Measurements from ENCODE around the gene PPP1R9A.

Gene PPP1R9A

GRCh38 chr7:95240921-95241320 lies 333.5 kb downstream of the PPP1R9A start:
- TF ChIP-seq CTCF (IDR thresholded peaks at IDR 0.05; ENCODE audit: low read length, missing control alignments) = no peak
- no peak for DNase-seq (ENCODE audit: low read depth)
- no peak overlapping the region for H3K4me3 ChIP-seq (replicated peaks; ENCODE audit: low read depth, low read length)

GRCh38 chr7:95242266-95242665 lies 334.9 kb downstream of the PPP1R9A start:
- no peak overlapping the region for H3K4me3 ChIP-seq (replicated peaks; ENCODE audit: low read depth, low read length)
- no peak for TF ChIP-seq CTCF (IDR thresholded peaks at IDR 0.05; ENCODE audit: low read length, missing control alignments)
- no peak for DNase-seq (ENCODE audit: low read depth)

GRCh38 chr7:95244616-95245015 lies 337.2 kb downstream of the PPP1R9A start:
- H3K4me3 ChIP-seq (replicated peaks; ENCODE audit: low read depth, low read length) = no peak overlapping the region
- no peak for DNase-seq (ENCODE audit: low read depth)
- no peak for TF ChIP-seq CTCF (IDR thresholded peaks at IDR 0.05; ENCODE audit: low read length, missing control alignments)

- H3K4me3 ChIP-seq (replicated peaks; ENCODE audit: low read depth, low read length) = no peak overlapping the region
- no peak for DNase-seq (ENCODE audit: low read depth)
- TF ChIP-seq CTCF (IDR thresholded peaks at IDR 0.05; ENCODE audit: low read length, missing control alignments) = no peak
Observed at GRCh38 chr7:95245828-95246500, 338.6 kb downstream of the PPP1R9A start.

GRCh38 chr7:95246831-95247370 lies 339.5 kb downstream of the PPP1R9A start:
- DNase-seq (ENCODE audit: low read depth) = peak; percentile 85
- peak; percentile 77 for TF ChIP-seq CTCF (IDR thresholded peaks at IDR 0.05; ENCODE audit: low read length, missing control alignments)
- H3K4me3 ChIP-seq (replicated peaks; ENCODE audit: low read depth, low read length) = peak overlapping the region; percentile 18

GRCh38 chr7:95250571-95250970 lies 343.2 kb downstream of the PPP1R9A start:
- DNase-seq (ENCODE audit: low read depth) = no peak
- H3K4me3 ChIP-seq (replicated peaks; ENCODE audit: low read depth, low read length) = no peak overlapping the region
- no peak for TF ChIP-seq CTCF (IDR thresholded peaks at IDR 0.05; ENCODE audit: low read length, missing control alignments)

- no peak for TF ChIP-seq CTCF (IDR thresholded peaks at IDR 0.05; ENCODE audit: low read length, missing control alignments)
- DNase-seq (ENCODE audit: low read depth) = no peak
- no peak overlapping the region for H3K4me3 ChIP-seq (replicated peaks; ENCODE audit: low read depth, low read length)
Observed at GRCh38 chr7:95251966-95252365, 344.6 kb downstream of the PPP1R9A start.

Measured in fibroblast of pulmonary artery (primary cell).